Stimulated activated CD4-positive, alpha-beta T cell treated with anti-CD3 and anti-CD28 coated beads, Interleukin-4, amount 100 ng/mL, for 1 hour (primary cell): ENCODE data around the gene ELP5.

Source experiments
- DNase-seq: peaks from one replicate; pipeline ENCODE4 v3.0.0-alpha.2; 2020

ELP5 gene, protein sequence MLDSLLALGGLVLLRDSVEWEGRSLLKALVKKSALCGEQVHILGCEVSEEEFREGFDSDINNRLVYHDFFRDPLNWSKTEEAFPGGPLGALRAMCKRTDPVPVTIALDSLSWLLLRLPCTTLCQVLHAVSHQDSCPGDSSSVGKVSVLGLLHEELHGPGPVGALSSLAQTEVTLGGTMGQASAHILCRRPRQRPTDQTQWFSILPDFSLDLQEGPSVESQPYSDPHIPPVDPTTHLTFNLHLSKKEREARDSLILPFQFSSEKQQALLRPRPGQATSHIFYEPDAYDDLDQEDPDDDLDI

GRCh38 chr17:7252176-7253043 lies at the start of gene ELP5:
ELP5 (plus strand) TSS chr17:7252215; CDS start chr17:7252551, 336 bp downstream.
- DNase-seq, result peak; percentile 85

- DNase-seq, result no peak
Observed at GRCh38 chr17:7203391-7203790, 48.6 kb upstream of the ELP5 start.

- DNase-seq, result no peak
Observed at GRCh38 chr17:7204336-7204735, 47.7 kb upstream of the ELP5 start.

GRCh38 chr17:7204828-7205461 lies 47.1 kb upstream of the ELP5 start:
- DNase-seq, result peak; percentile 87

DNA sequence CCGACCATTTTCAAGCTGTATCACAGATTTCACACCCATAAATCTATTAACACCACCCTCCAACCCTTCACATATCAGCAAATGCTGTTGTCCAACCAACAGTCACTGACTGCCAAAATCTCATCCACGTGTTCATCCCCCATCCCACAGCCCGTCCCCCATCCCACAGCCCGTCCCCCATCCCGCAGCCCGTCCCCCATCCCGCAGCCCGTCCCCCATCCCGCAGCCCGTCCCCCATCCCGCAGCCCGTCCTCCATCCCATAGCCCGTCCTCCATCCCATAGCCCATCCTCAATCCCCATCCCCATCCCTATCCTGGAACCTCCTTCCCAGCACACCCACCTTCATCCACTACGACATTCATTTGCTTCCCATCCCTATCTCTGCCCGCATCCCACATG lies 46.5 kb upstream of the ELP5 start:
- DNase-seq, result no peak

- DNase-seq, result no peak
Observed at GRCh38 chr17:7207120-7208001, 44.7 kb upstream of the ELP5 start.

GRCh38 chr17:7208027-7208571 lies 43.9 kb upstream of the ELP5 start:
- DNase-seq, result no peak

- DNase-seq, result no peak
Observed at GRCh38 chr17:7208754-7209460, 43.1 kb upstream of the ELP5 start.

DNA sequence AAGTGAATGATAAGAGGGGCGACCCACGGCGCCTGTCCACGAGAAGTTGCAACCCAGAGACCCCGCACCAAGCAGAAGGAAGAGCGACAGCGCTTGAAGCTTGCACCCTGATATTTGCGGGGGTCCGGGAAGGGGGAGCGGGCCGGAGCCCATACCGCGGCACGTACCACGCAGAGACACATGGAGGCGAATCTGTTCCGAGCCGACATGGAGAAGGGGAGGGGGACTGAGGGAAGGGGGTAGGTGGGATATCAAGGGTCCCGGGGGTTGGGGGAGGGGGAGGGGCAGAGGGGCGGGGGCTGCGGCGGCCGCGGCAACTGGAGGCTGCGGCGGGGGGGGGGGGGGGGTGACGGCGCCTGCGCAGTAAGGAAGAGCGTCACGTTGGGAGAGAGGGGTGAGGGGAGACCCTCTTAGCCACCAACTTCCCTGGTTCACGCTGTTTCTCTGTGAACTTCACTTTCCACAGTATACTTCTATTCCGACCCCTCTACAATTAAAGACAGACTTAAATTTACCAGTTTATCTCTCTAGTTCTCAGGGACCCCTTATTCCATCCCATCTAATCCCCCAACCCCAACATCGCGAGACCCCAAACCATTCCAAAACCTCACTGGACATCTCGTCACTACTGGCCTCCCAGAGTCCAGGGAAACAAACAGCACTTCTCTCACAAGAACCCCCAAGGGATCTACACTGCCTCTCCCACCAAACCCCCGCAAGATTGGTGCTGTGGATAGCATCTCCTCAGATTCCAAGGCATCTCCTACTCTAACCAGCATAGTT lies 40.3 kb upstream of the ELP5 start:
- no peak for DNase-seq

DNA sequence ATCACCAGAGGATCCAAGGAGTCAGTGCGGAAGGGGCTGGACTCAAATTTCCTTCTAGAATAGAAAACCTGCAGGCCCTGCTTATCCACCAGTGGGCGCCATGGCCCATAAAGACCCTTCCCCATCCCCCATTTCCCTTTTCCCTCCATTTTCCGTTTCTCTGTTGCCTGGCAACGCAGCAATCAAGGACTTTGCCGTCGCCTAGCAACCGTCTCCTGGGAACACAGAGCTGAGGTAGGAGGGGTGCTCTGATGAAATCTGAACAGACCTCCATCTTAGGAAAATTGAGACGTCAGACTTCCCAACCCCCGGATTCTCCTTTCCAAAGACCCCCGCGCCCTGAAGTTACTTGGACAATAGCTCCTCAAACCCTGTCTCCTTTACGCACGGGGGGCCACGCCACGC lies 38.1 kb upstream of the ELP5 start:
- no peak for DNase-seq

GRCh38 chr17:7214300-7215135 lies 37.5 kb upstream of the ELP5 start:
- peak; percentile 100 for DNase-seq

GRCh38 chr17:7215136-7215638 lies 36.8 kb upstream of the ELP5 start:
- no peak for DNase-seq

DNA sequence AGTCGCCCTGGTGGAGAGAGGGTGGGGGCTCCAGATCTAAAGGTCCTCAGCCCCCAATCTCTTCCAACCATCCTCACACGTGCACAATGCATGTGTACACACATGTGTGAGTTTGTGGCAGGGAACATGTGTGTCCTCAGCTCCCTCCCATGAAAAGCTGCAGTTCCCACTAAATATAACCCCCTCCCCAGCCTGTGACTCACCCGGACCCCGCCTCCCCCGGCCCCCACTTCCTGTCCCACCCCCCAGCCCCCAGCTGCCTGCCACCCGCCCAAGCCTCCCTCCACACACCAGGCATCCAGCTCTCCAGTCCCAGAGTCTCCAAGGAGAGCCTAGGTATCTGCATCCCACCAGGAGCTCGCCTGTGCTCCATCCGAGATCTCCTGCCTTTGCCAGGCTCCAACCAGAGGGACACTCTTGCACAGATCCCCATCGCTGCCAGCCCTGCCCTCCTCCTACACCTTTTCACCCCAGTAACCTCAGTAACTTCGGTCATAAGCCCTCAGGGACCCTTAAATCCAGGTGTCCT lies 36.3 kb upstream of the ELP5 start:
- DNase-seq, result no peak

GRCh38 chr17:7216242-7217112 lies 35.5 kb upstream of the ELP5 start:
- no peak for DNase-seq

DNA sequence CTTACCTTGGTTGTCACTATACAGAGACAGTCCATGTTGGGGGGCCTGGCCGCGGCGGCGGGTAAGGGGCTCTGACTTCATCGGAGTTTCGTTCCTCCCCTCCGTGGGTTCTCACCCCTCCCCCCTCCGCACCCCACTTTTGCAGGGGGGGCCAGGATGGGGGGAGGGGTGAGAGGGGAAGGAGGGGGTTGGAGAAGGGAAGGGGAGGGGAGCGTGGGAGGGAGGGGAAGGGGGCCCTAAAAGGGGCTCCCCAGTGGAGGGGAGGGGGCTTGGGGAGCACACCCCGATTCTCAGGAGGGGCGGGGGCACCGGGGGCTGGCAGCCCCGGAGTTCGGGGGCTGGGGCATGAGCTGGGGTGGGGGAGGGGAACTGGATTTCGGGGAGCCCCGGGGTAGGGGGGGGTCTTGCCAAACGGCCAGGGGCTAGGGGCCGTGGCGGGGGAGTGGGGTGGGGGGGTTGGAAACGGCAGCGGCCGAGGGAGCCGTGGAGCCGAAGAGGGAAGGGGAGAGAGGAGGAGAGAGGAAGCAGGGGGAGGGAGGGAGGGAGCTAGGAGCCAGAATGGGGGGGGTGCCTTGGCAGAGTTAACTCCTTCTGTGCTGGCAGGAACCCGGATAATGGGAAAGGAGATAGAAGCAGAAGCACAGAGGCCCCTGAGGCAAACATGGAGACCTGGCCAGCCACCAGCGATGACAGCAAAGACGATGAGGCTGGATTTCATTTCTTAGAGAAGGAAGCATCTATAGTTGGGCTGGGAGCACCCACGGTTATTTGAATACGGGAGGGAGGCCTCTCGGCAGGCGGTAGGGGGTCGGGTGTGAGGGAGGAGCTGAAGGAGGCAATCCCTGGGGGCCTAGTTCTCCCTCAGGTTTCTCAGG lies 34.7 kb upstream of the ELP5 start:
- DNase-seq, result no peak

DNA sequence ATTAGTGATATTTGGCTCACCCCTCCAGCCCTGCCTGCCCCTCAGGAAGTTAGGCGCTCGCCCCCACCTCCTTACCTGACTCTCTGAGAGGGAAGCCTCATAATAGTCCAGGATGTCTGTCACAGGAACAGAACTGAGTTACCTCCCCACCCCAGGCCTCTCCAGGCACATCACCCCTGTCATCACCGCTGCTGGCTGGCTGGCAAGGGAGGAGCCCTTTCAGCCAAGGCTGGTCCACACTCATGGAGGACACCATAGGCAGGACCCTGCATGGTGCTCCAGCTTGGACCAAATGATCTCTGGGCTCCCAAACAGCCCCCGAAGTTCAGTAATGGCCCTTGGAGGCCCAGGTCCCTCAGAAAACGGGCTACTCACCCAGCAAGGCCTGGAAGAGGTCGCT lies 33.8 kb upstream of the ELP5 start:
- no peak for DNase-seq

GRCh38 chr17:7218758-7219157 lies 33.3 kb upstream of the ELP5 start:
- no peak for DNase-seq
